B cell (primary cell): ENCODE data around the gene PSAP. TPM values are rescaled to one million over a fixed set of nuclear protein-coding genes. Genes with fewer than 3 reads are reported as not detected.

Experiments
- ATAC-seq: fragments of 200-7000 bp; cut with Tn5 transposase; one replicate; pipeline ENCODE4 v1.10.0; 2021; ENCODE audit warnings: low read depth, mild to moderate bottlenecking, moderate number of reproducible peaks, moderate library complexity
- CTCF ChIA-PET: fragments of 350-600 bp; sonication (Branson Sonifier 250); formaldehyde crosslinking; loops from one replicate; lab custom pipeline; 2021; ENCODE audit warnings: antibody characterized with exemption, inconsistent platforms; lab: Charles Lee
- POLR2A ChIA-PET: fragments of 350-600 bp; sonication (Branson Sonifier 250); formaldehyde crosslinking; loops from one replicate; lab custom pipeline; 2021; ENCODE audit warnings: antibody characterized with exemption; lab: Charles Lee
- DNase-seq: peaks from one replicate; pipeline ENCODE4 v3.0.0; 2013
- H2AFZ ChIP-seq: 2 replicates; pipeline ENCODE4 v1.6.1; 2012; ENCODE audit warnings: mild to moderate bottlenecking, low read depth, low read length; ENCODE audit not compliant: insufficient read depth, poor library complexity, severe bottlenecking
- H3K27ac ChIP-seq, 2 donors: 1 replicate in 1 of 2; 2 replicates in 1 of 2; pipeline ENCODE4 v1.5.1; 2012 to 2013; ENCODE audit warnings: low read length in 2 of 2, mild to moderate bottlenecking in 2 of 2, moderate library complexity in 1 of 2
- H3K27me3 ChIP-seq, 4 experiments: fragments of 200-600 bp in 1 of 4; sonication (generic) in 1 of 4; replicated peaks in 1 of 4; 1 replicate in 2 of 4; 2 replicates in 2 of 4; pipeline versions ENCODE4 v1.6.1 to v1.7.0; 2013 to 2016; ENCODE audit warnings: low read length in 3 of 4, mild to moderate bottlenecking in 2 of 4, mixed read lengths in 1 of 4, moderate library complexity in 1 of 4; ENCODE audit not compliant: insufficient read depth in 4 of 4, control insufficient read depth in 3 of 4; ENCODE audit errors: control extremely low read depth in 1 of 4
- H3K36me3 ChIP-seq, 2 experiments: replicated peaks in 1 of 2; 1 replicate in 1 of 2; 2 replicates in 1 of 2; pipeline versions ENCODE4 v1.6.1 to v1.7.1; 2013; ENCODE audit warnings: low read length in 1 of 2; ENCODE audit not compliant: insufficient read depth in 2 of 2, control insufficient read depth in 1 of 2; ENCODE audit errors: control extremely low read depth in 1 of 2, extremely low read depth in 1 of 2
- H3K4me1 ChIP-seq, 2 donors: fragments of 200-600 bp in 1 of 2; sonication (generic) in 1 of 2; 1 replicate in 1 of 2; 2 replicates in 1 of 2; pipeline versions ENCODE4 v1.5.1 to v1.6.1; 2013 to 2017; ENCODE audit warnings: low read length in 2 of 2; ENCODE audit not compliant: control insufficient read depth in 2 of 2, insufficient read depth in 2 of 2
- H3K4me2 ChIP-seq: replicated peaks from 2 replicates; pipeline ENCODE3; 2012; ENCODE audit warnings: mild to moderate bottlenecking, low read depth, low read length; ENCODE audit not compliant: poor library complexity, severe bottlenecking
- H3K4me3 ChIP-seq, 5 experiments: fragments of 200-600 bp in 1 of 5; sonication (generic) in 1 of 5; 1 replicate in 3 of 5; 2 replicates in 2 of 5; pipeline versions ENCODE4 v1.5.1 to v1.7.0; 2011 to 2016; ENCODE audit warnings: low read length in 4 of 5, mild to moderate bottlenecking in 4 of 5, low read depth in 2 of 5, control low read depth in 1 of 5, moderate library complexity in 1 of 5; ENCODE audit not compliant: insufficient read depth in 1 of 5; ENCODE audit errors: control extremely low read depth in 1 of 5, extremely low read depth in 1 of 5
- H3K79me2 ChIP-seq: fragments of 200-600 bp; sonication (generic); one replicate; pipeline ENCODE4 v1.6.0; 2016; ENCODE audit warnings: low read length; ENCODE audit not compliant: control insufficient read depth, insufficient read depth
- H3K9ac ChIP-seq: fragments of 200-600 bp; sonication (generic); 2 replicates; pipeline ENCODE4 v1.6.1; 2017; ENCODE audit warnings: mild to moderate bottlenecking, low read length, moderate library complexity
- H3K9me3 ChIP-seq, 3 donors: one replicate each; pipeline versions ENCODE4 v1.6.1 to v1.7.1; 2013; ENCODE audit warnings: low read length in 2 of 3; ENCODE audit not compliant: control insufficient read depth in 2 of 3, insufficient read depth in 1 of 3; ENCODE audit errors: control extremely low read depth in 1 of 3
- H4K20me1 ChIP-seq: 2 replicates; pipeline ENCODE4 v1.6.0; 2012; ENCODE audit warnings: mild to moderate bottlenecking, low read length; ENCODE audit not compliant: insufficient read depth, control insufficient read depth, poor library complexity, severe bottlenecking
- H3K27ac Mint-ChIP-seq: one replicate; pipeline ENCODE4 v1.8.0; 2021; ENCODE audit warnings: mixed read lengths
- H3K27me3 Mint-ChIP-seq: one replicate; pipeline ENCODE4 v1.8.0; 2021; ENCODE audit warnings: mixed read lengths
- H3K4me1 Mint-ChIP-seq: one replicate; pipeline ENCODE4 v1.8.0; 2021; ENCODE audit warnings: mixed read lengths
- H3K4me3 Mint-ChIP-seq: one replicate; pipeline ENCODE4 v1.8.0; 2021; ENCODE audit warnings: mixed read lengths
- H3K9me3 Mint-ChIP-seq: one replicate; pipeline ENCODE4 v1.8.0; 2022; ENCODE audit warnings: mixed read lengths; ENCODE audit not compliant: insufficient read depth
- EZH2 ChIP-seq: IDR thresholded peaks from 2 replicates; pipeline ENCODE4 v1.6.1; 2012; ENCODE audit warnings: borderline replicate concordance, low read depth, mild to moderate bottlenecking, moderate library complexity, low read length; ENCODE audit not compliant: insufficient read depth, poor library complexity, severe bottlenecking
- WGBS: methylation state at CpG from one replicate; pipeline ENCODE4 v1.1.5; 2013; ENCODE audit warnings: missing lambda C conversion rate; ENCODE audit not compliant: insufficient coverage; 5-methylcytosine and 5-hydroxymethylcytosine counted together
- intact Hi-C: fragments of 100-400 bp; cut with micrococcal nuclease; formaldehyde crosslinking; loops from one replicate; pipeline ENCODE4 v1.10.0; 2022
- polyA plus RNA-seq: library from polyadenylated mRNA; depleted of rRNA; stranded (reverse); fragments of >200 nt; gene quantifications from 2 replicates; pipeline ENCODE4 v1.2.3, GENCODE V29; 2012
- total RNA-seq, 2 donors: library from RNA; stranded (reverse); fragments of 120-200 nt in 1 of 2; gene quantifications; 1 replicate in 1 of 2; 2 replicates in 1 of 2; pipeline versions ENCODE4 v1.2.3 to v1.2.4, GENCODE V29; 2013 to 2022
- TF ChIP-seq, protein P1 (sequence below): fragments of 200-600 bp; IDR thresholded peaks from one replicate; pipeline ENCODE4 v1.8.0; 2022; ENCODE audit warnings: antibody characterized with exemption, mild to moderate bottlenecking

PSAP gene
- total and polyA plus RNA-seq, 2 donors (not counting 1 experiment from before 2014, with no cell fraction given): 206 to 509 TPM

GRCh38 chr10:71809628-71810027 is 41.4 kb downstream of the PSAP start:
- H3K4me3 Mint-ChIP-seq: no peak overlapping the region
- H3K27me3 Mint-ChIP-seq: peaks cover 4% of the 10 kb centered on the region
- H3K4me1 Mint-ChIP-seq: peaks cover 6% of the 10 kb centered on the region
- TF ChIP-seq, protein P1, sequence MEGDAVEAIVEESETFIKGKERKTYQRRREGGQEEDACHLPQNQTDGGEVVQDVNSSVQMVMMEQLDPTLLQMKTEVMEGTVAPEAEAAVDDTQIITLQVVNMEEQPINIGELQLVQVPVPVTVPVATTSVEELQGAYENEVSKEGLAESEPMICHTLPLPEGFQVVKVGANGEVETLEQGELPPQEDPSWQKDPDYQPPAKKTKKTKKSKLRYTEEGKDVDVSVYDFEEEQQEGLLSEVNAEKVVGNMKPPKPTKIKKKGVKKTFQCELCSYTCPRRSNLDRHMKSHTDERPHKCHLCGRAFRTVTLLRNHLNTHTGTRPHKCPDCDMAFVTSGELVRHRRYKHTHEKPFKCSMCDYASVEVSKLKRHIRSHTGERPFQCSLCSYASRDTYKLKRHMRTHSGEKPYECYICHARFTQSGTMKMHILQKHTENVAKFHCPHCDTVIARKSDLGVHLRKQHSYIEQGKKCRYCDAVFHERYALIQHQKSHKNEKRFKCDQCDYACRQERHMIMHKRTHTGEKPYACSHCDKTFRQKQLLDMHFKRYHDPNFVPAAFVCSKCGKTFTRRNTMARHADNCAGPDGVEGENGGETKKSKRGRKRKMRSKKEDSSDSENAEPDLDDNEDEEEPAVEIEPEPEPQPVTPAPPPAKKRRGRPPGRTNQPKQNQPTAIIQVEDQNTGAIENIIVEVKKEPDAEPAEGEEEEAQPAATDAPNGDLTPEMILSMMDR: no peak
- no peak for TF ChIP-seq EZH2
- no peak overlapping the region for H3K9ac ChIP-seq
- no peaks in the 10 kb centered on the region for H3K27me3 ChIP-seq
- ChIA-PET POLR2A (no interaction called here), CTCF (interaction anchor here (0.7 to 1.3 kb wide), 3 partner anchors 43 to 87 kb away, joined by 3 to 6 read pairs (median 4); no protein-coding TSS in a partner anchor)
- H3K4me1 ChIP-seq: peaks cover 5 to 11% of the 10 kb centered on the region in 2 donors
- 95% methylated on average over 25 of the region's 25 CpGs for WGBS
- H3K27ac ChIP-seq: no peak overlapping the region
- H2AFZ ChIP-seq: no peak overlapping the region
- no peaks in the 10 kb centered on the region for H3K79me2 ChIP-seq
- no peaks in the 10 kb centered on the region for H3K9me3 Mint-ChIP-seq
- DNase-seq: no peak
- intact Hi-C loops: loop anchor here (5.0 kb wide), 1 partner anchor 427 kb away; no protein-coding TSS in a partner anchor
- no peak overlapping the region for H3K4me2 ChIP-seq
- no peak for ATAC-seq
- H3K36me3 ChIP-seq: no peaks in the 10 kb centered on the region
- no peaks in the 10 kb centered on the region for H4K20me1 ChIP-seq
- H3K4me3 ChIP-seq: no peak overlapping the region
- peaks cover 0 to 6% (median 0%) of the 10 kb centered on the region in 3 donors for H3K9me3 ChIP-seq
- H3K27ac Mint-ChIP-seq: no peak overlapping the region

- POLR2A ChIA-PET: no interaction called here
- no peak for TF ChIP-seq EZH2
- TF ChIP-seq, protein P1: no peak
- no peaks in the 10 kb centered on the region for H3K36me3 ChIP-seq
- no peak overlapping the region for H3K27ac ChIP-seq
- DNase-seq (no peak), ATAC-seq (no peak)
- intact Hi-C loops: no loop called here
- no peak overlapping the region for H2AFZ ChIP-seq
- no peak overlapping the region for H3K4me3 Mint-ChIP-seq
- H3K9me3 Mint-ChIP-seq: no peaks in the 10 kb centered on the region
- H3K4me3 ChIP-seq: no peak overlapping the region
- H3K4me1 ChIP-seq: peaks cover 5 to 15% of the 10 kb centered on the region in 2 donors
- H3K27me3 Mint-ChIP-seq: peaks cover 4% of the 10 kb centered on the region
- no peaks in the 10 kb centered on the region for H3K79me2 ChIP-seq
- 93% methylated on average over 21 of the region's 21 CpGs for WGBS
- H4K20me1 ChIP-seq: no peaks in the 10 kb centered on the region
- peaks cover 0 to 6% (median 0%) of the 10 kb centered on the region in 3 donors for H3K9me3 ChIP-seq
- CTCF ChIA-PET: interaction anchor here (1.3 to 3.1 kb wide), 2 partner anchors 88 to 111 kb away, joined by 6 to 9 read pairs; no protein-coding TSS in a partner anchor
- H3K9ac ChIP-seq: no peak overlapping the region
- H3K27me3 ChIP-seq: no peaks in the 10 kb centered on the region
- H3K27ac Mint-ChIP-seq: no peak overlapping the region
- H3K4me1 Mint-ChIP-seq: peaks cover 6% of the 10 kb centered on the region
- no peak overlapping the region for H3K4me2 ChIP-seq
Measured at GRCh38 chr10:71807557-71808510, 43.2 kb downstream of the PSAP start.
